HCT116 (cell line): ENCODE results near the gene NEK7. TPM values are rescaled to one million over a fixed set of nuclear protein-coding genes. Genes with fewer than 3 reads are reported as not detected.

Experiments used
- ATAC-seq: fragments of 200-7000 bp; cut with Tn5 transposase; 2 replicates; pipeline ENCODE4 v1.9.1; 2020; ENCODE audit warnings: mild to moderate bottlenecking, moderate library complexity
- BruUV-seq: library from RNA; stranded (reverse); fragments of 400-500 nt; replicated peaks from 2 replicates; lab custom pipeline; 2021; lab: Mats Ljungman, UMichigan
- CTCF ChIA-PET: fragments of 300-600 bp; sonication (Branson Sonifier 250); formaldehyde crosslinking; loops from one replicate; lab custom pipeline; 2021; ENCODE audit warnings: antibody characterized with exemption; lab: Charles Lee
- POLR2A ChIA-PET: fragments of 300-600, 350-600 bp; sonication (Branson Sonifier 250); formaldehyde crosslinking; loops from one replicate; lab custom pipeline; 2021; ENCODE audit warnings: antibody characterized with exemption; lab: Charles Lee
- RAD21 ChIA-PET, 2 experiments: fragments of 300-600 bp; sonication (Branson Sonifier 250); formaldehyde crosslinking; loops; one replicate each; lab custom pipeline; 2023; ENCODE audit warnings: low total read pairs in 2 of 2; ENCODE audit not compliant: uncharacterized antibody in 2 of 2, unreplicated experiment in 2 of 2, low non-redundant PET in 1 of 2; lab: Charles Lee
- DNase-seq: peaks from one replicate; pipeline ENCODE4 v3.0.0-alpha.2; 2010; ENCODE audit warnings: low read depth, low spot score
- H2AFZ ChIP-seq: fragments of 200-600 bp; shearing (Covaris generic), sonication (generic); 2 replicates; pipeline ENCODE4 v1.6.1; 2017; ENCODE audit warnings: low read depth, mixed run types, mixed read lengths, antibody characterized with exemption, low read length; ENCODE audit not compliant: poor library complexity, severe bottlenecking
- H3K27ac ChIP-seq: 2 replicates; pipeline ENCODE4 v1.5.1; 2012; ENCODE audit warnings: low read depth, low read length
- H3K27me3 ChIP-seq: fragments of 200-600 bp; sonication (generic); 2 replicates; pipeline ENCODE4 v1.6.1; 2016; ENCODE audit warnings: mixed run types, low read length, mixed read lengths; ENCODE audit not compliant: insufficient read depth
- H3K36me3 ChIP-seq, 2 experiments: fragments of 200-500 bp in 1 of 2; fragments of 200-600 bp in 1 of 2; sonication (Bioruptor generic) in 1 of 2; sonication (generic) in 1 of 2; 2 replicates each; pipeline versions ENCODE4 v1.5.1 to v1.6.1; 2014 to 2016; ENCODE audit warnings: low read length in 2 of 2, inconsistent platforms in 1 of 2, mixed read lengths in 1 of 2, mixed run types in 1 of 2; ENCODE audit not compliant: insufficient read depth in 2 of 2, control insufficient read depth in 1 of 2
- H3K4me1 ChIP-seq, 2 experiments: fragments of 200-600 bp in 1 of 2; sonication (generic) in 1 of 2; 2 replicates each; pipeline versions ENCODE4 v1.5.1 to v1.6.1; 2012 to 2017; ENCODE audit warnings: low read length in 2 of 2, inconsistent platforms in 1 of 2, mild to moderate bottlenecking in 1 of 2, mixed read lengths in 1 of 2, mixed run types in 1 of 2, moderate library complexity in 1 of 2; ENCODE audit not compliant: insufficient read depth in 2 of 2, control insufficient read depth in 1 of 2
- H3K4me2 ChIP-seq: fragments of 200-600 bp; sonication (generic); 2 replicates; pipeline ENCODE4 v1.6.1; 2017; ENCODE audit warnings: mixed run types, low read length, mixed read lengths
- H3K4me3 ChIP-seq, 2 experiments: fragments of 200-600 bp in 1 of 2; sonication (generic) in 1 of 2; replicated peaks in 1 of 2; 2 replicates each; pipeline ENCODE4 v1.5.1; 2011 to 2016; ENCODE audit warnings: low read length in 2 of 2, control low read depth in 1 of 2, low read depth in 1 of 2, mild to moderate bottlenecking in 1 of 2, mixed read lengths in 1 of 2, mixed run types in 1 of 2
- H3K79me2 ChIP-seq: fragments of 200-600 bp; sonication (generic); 2 replicates; pipeline ENCODE4 v1.6.1; 2017; ENCODE audit warnings: mild to moderate bottlenecking, mixed run types, low read length, moderate library complexity, mixed read lengths; ENCODE audit not compliant: insufficient read depth
- H3K9ac ChIP-seq: fragments of 200-600 bp; sonication (generic); 2 replicates; pipeline ENCODE4 v1.6.1; 2016; ENCODE audit warnings: low read length, mixed read lengths
- H3K9me2 ChIP-seq: fragments of 200-600 bp; sonication (generic), shearing (Covaris generic); 2 replicates; pipeline ENCODE4 v1.6.1; 2017; ENCODE audit warnings: mixed run types, mild to moderate bottlenecking, moderate library complexity; ENCODE audit not compliant: insufficient read depth
- H3K9me3 ChIP-seq, 2 experiments: fragments of 200-500 bp in 1 of 2; fragments of 200-600 bp in 1 of 2; sonication (Bioruptor generic) in 1 of 2; sonication (generic) in 1 of 2; 2 replicates each; pipeline ENCODE4 v1.6.1; 2014 to 2017; ENCODE audit warnings: low read length in 2 of 2, mixed read lengths in 2 of 2, inconsistent platforms in 1 of 2, low read depth in 1 of 2, mild to moderate bottlenecking in 1 of 2, mixed run types in 1 of 2, moderate library complexity in 1 of 2; ENCODE audit not compliant: control insufficient read depth in 1 of 2, insufficient read depth in 1 of 2
- H4K20me1 ChIP-seq: fragments of 200-600 bp; sonication (generic), shearing (Covaris generic); 2 replicates; pipeline ENCODE4 v1.6.1; 2017; ENCODE audit warnings: mixed run types, mild to moderate bottlenecking, moderate library complexity; ENCODE audit not compliant: insufficient read depth
- CEBPB ChIP-seq: IDR thresholded peaks from 2 replicates; pipeline ENCODE4 v1.6.1; 2012; ENCODE audit warnings: low read depth
- EGR1 ChIP-seq: IDR thresholded peaks from 2 replicates; pipeline ENCODE4 v1.6.1; 2012; ENCODE audit warnings: low read depth
- ELF1 ChIP-seq: IDR thresholded peaks from 2 replicates; pipeline ENCODE4 v1.6.1; 2012; ENCODE audit warnings: low read depth, borderline replicate concordance
- EZH2 ChIP-seq: fragments of 200-600 bp; sonication (generic); IDR thresholded peaks from 2 replicates; pipeline ENCODE4 v1.6.1; 2017; ENCODE audit warnings: antibody characterized with exemption, mixed run types
- EZH2phosphoT487 ChIP-seq: fragments of 200-600 bp; IDR thresholded peaks from 2 replicates; pipeline ENCODE4 v1.6.1; 2018; ENCODE audit warnings: antibody characterized with exemption, borderline replicate concordance
- FOSL1 ChIP-seq: IDR thresholded peaks from 2 replicates; pipeline ENCODE4 v1.6.1; 2012; ENCODE audit warnings: low read depth
- POLR2A ChIP-seq: IDR thresholded peaks from 2 replicates; pipeline ENCODE4 v1.7.0; 2011; ENCODE audit warnings: borderline replicate concordance; ENCODE audit not compliant: insufficient read depth, insufficient read length; ENCODE audit errors: extremely low read depth
- POLR2AphosphoS5 ChIP-seq: IDR thresholded peaks from 2 replicates; pipeline ENCODE4 v1.6.1; 2011; ENCODE audit warnings: mild to moderate bottlenecking, low read depth, low read length, moderate library complexity
- SIN3A ChIP-seq: IDR thresholded peaks from 2 replicates; pipeline ENCODE4 v1.6.1; 2012; ENCODE audit warnings: low read depth
- SRF ChIP-seq: IDR thresholded peaks from 2 replicates; pipeline ENCODE4 v1.6.1; 2012; ENCODE audit warnings: low read depth
- TCF7L2 ChIP-seq: IDR thresholded peaks from 2 replicates; pipeline ENCODE4 v1.7.0; 2011; ENCODE audit warnings: borderline replicate concordance, inconsistent platforms; ENCODE audit not compliant: insufficient read depth, insufficient read length; ENCODE audit errors: extremely low read depth
- YY1 ChIP-seq: IDR thresholded peaks from 2 replicates; pipeline ENCODE4 v1.6.1; 2011; ENCODE audit warnings: low read length, low read depth, moderate library complexity, mild to moderate bottlenecking; ENCODE audit not compliant: insufficient replicate concordance; ENCODE audit errors: extremely low read depth
- ZBTB33 ChIP-seq: IDR thresholded peaks from 2 replicates; pipeline ENCODE4 v1.6.1; 2011; ENCODE audit warnings: mild to moderate bottlenecking, low read length, moderate library complexity; ENCODE audit not compliant: insufficient replicate concordance; ENCODE audit errors: extremely low read depth
- ZFX ChIP-seq: fragments of 450-650 bp; IDR thresholded peaks from 2 replicates; pipeline ENCODE4 v1.6.1; 2017
- ZNF274 ChIP-seq: fragments of 200-500 bp; sonication (Bioruptor generic); IDR thresholded peaks from 2 replicates; pipeline ENCODE4 v1.6.1; 2014; ENCODE audit warnings: mild to moderate bottlenecking, low read depth, low read length, inconsistent platforms
- intact Hi-C: fragments of 100-400 bp; cut with micrococcal nuclease; formaldehyde crosslinking; loops from 2 replicates; pipeline ENCODE4 v1.10.0; 2022
- total RNA-seq: library from RNA; stranded (reverse); gene quantifications from one replicate; pipeline ENCODE4 v1.2.1, GENCODE V29; 2021; ENCODE audit not compliant: unreplicated experiment
- TF ChIP-seq, protein P1 (sequence below): IDR thresholded peaks from 2 replicates; pipeline ENCODE4 v1.6.1; 2012

NEK7 gene
- total RNA-seq, 1 experiment from 2014 or later, result 33.0 TPM

DNA sequence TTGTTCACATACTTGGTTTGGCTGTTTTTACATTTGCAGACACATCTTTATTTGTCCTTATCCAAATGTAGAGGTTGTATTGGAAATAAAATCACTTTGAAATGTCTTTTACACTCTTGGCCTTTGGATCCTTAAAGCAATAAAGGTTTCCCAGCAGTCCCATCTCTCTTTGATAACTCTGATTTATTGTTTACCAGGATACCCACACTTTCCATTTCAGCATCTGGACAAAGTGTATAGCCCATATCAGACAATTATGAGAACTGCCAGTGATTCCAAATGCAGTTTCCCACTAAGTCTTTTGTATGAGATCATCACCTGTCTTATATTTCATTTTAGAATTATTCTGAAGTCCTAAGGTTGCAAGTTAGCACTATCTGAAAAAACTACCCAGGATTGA is 114.7 kb downstream of the NEK7 start:
- Histone ChIP-seq H2AFZ (no peak overlapping the region), H3K27ac (no peak overlapping the region), H3K36me3 (no peaks in the 10 kb centered on the region), H3K9ac (no peak overlapping the region), H3K9me3 (no peaks in the 10 kb centered on the region), H3K4me2 (no peak overlapping the region), H3K9me2 (no peaks in the 10 kb centered on the region), H3K79me2 (no peaks in the 10 kb centered on the region), H3K4me3 (no peak overlapping the region), H3K27me3 (no peaks in the 10 kb centered on the region), H4K20me1 (no peaks in the 10 kb centered on the region), H3K4me1 (no peaks in the 10 kb centered on the region; a peak in 1 of 4 replicates)
- RAD21 ChIA-PET, result no interaction called here
- POLR2A ChIA-PET, result no interaction called here
- TF ChIP-seq ZFX, result no peak
- no peak for TF ChIP-seq YY1
- TF ChIP-seq SRF, result no peak
- CTCF ChIA-PET, result no interaction called here
- intact Hi-C loops, result no loop called here
- ATAC-seq, result no peak
- DNase-seq, result no peak
- BruUV-seq, result no TSS peak

GRCh38 chr1:198272492-198272891 is 115.7 kb downstream of the NEK7 start:
- Histone ChIP-seq H3K4me3 (no peak overlapping the region), H3K9me2 (no peaks in the 10 kb centered on the region), H3K79me2 (no peaks in the 10 kb centered on the region), H3K36me3 (no peaks in the 10 kb centered on the region), H3K9ac (no peak overlapping the region), H3K4me2 (no peak overlapping the region), H3K27ac (no peak overlapping the region), H3K4me1 (no peaks in the 10 kb centered on the region; a peak in 1 of 4 replicates), H3K9me3 (no peaks in the 10 kb centered on the region), H4K20me1 (no peaks in the 10 kb centered on the region), H2AFZ (no peak overlapping the region), H3K27me3 (no peaks in the 10 kb centered on the region)
- intact Hi-C loops, result no loop called here
- ChIA-PET CTCF (no interaction called here), POLR2A (no interaction called here), RAD21 (no interaction called here)
- no peak for DNase-seq
- no peak for ATAC-seq
- no TSS peak for BruUV-seq
- TF ChIP-seq ZNF274 (no peak), ZFX (no peak), POLR2A (no peak), YY1 (no peak), EGR1 (no peak), SIN3A (no peak), ELF1 (no peak), EZH2phosphoT487 (no peak), CEBPB (no peak), FOSL1 (no peak), TCF7L2 (no peak), ZBTB33 (no peak), POLR2AphosphoS5 (no peak), EZH2 (no peak)
- TF ChIP-seq, protein P1, sequence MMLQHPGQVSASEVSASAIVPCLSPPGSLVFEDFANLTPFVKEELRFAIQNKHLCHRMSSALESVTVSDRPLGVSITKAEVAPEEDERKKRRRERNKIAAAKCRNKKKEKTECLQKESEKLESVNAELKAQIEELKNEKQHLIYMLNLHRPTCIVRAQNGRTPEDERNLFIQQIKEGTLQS, result no peak
